ENCODE measurements around the gene AVPR1B. TPM values are rescaled to one million over a fixed set of nuclear protein-coding genes. Genes with fewer than 3 reads are reported as not detected.

The AVPR1B gene
- total and polyA plus RNA-seq, 9 donors: not detected

GRCh38 chr1:206103979-206104378 lies 13.2 kb downstream of the AVPR1B start:
- TF ChIP-seq CTCF (IDR thresholded peaks at IDR 0.05): no peak
- no peak for TF ChIP-seq EP300 (IDR thresholded peaks at IDR 0.05)
- TF ChIP-seq POLR2A (IDR thresholded peaks at IDR 0.05): no peak
- WGBS, 3 donors: 87 to 91% (median 89%) methylated on average over 10 of the region's 10 CpGs
- Histone ChIP-seq H3K27ac (no peak overlapping the region), H3K4me3 (no peak overlapping the region), H3K27me3 (no peaks in the 10 kb centered on the region), H3K4me1 (ENCODE audit: insufficient read depth) (peaks cover 2% of the 10 kb centered on the region), H3K9me3 (no peaks in the 10 kb centered on the region), H3K36me3 (no peaks in the 10 kb centered on the region)
- DNase-seq: no peak
- intact Hi-C loops (cut with DNase I): no loop called here

GRCh38 chr1:206102292-206102936 lies 14.8 kb downstream of the AVPR1B start:
- intact Hi-C loops (cut with DNase I): no loop called here
- Histone ChIP-seq H3K9me3 (no peaks in the 10 kb centered on the region), H3K27me3 (no peaks in the 10 kb centered on the region), H3K4me1 (ENCODE audit: insufficient read depth) (peaks cover 2% of the 10 kb centered on the region), H3K36me3 (no peaks in the 10 kb centered on the region), H3K4me3 (no peak overlapping the region), H3K27ac (no peak overlapping the region)
- DNase-seq: no peak
- TF ChIP-seq CTCF (IDR thresholded peaks at IDR 0.05) (no peak), EP300 (IDR thresholded peaks at IDR 0.05) (no peak), POLR2A (IDR thresholded peaks at IDR 0.05) (no peak)

DNA sequence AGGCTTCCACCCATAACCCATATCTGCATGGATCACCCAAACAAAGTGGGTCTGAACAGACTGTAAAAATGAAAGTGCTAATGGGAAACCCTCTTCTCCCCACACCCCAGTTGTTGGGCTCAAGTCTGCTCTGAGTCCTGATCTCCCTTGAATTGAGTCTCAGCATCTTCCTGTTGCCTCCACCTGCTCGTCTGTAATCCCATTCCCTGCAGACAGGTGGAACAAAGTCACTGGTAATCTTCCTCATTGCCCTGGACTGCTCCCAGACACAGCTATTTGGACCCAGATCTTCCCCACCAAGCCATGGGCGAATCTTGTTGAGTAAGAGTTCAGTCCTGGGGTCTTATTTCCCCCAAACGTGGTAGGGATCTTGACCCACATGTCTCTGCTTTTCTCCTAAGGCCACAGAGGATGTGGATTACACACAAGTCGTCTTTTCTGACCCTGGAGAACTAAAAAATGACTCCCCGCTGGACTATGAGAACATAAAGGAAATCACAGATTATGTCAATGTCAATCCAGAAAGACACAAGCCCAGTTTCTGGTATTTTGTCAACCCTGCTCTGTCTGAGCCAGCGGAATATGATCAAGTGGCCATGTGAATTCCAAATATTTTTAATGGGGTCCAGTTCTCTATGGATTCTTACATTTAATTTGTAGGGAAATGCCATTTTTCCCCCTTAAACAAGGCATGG lies 15.7 kb downstream of the AVPR1B start:
- Histone ChIP-seq H3K9me3 (no peaks in the 10 kb centered on the region), H3K27me3 (no peaks in the 10 kb centered on the region), H3K36me3 (no peaks in the 10 kb centered on the region), H3K4me3 (no peak overlapping the region), H3K27ac (no peak overlapping the region), H3K4me1 (ENCODE audit: insufficient read depth) (peaks cover 2% of the 10 kb centered on the region)
- TF ChIP-seq CTCF (IDR thresholded peaks at IDR 0.05): no peak
- TF ChIP-seq POLR2A (IDR thresholded peaks at IDR 0.05): no peak
- TF ChIP-seq EP300 (IDR thresholded peaks at IDR 0.05): no peak
- 79 to 92% (median 88%) methylated on average over 6 of the region's 6 CpGs for WGBS, 3 donors
- intact Hi-C loops (cut with DNase I): no loop called here
- no peak for DNase-seq

- Histone ChIP-seq H3K9me3 (no peaks in the 10 kb centered on the region), H3K27me3 (no peaks in the 10 kb centered on the region), H3K36me3 (no peaks in the 10 kb centered on the region), H3K27ac (no peak overlapping the region), H3K4me1 (ENCODE audit: insufficient read depth) (no peaks in the 10 kb centered on the region), H3K4me3 (no peak overlapping the region)
- intact Hi-C loops (cut with DNase I): no loop called here
- no peak for DNase-seq
- 81 to 100% (median 91%) methylated on average over 1 of the region's 1 CpG for WGBS, 3 donors
- no peak for TF ChIP-seq EP300 (IDR thresholded peaks at IDR 0.05)
- TF ChIP-seq CTCF (IDR thresholded peaks at IDR 0.05): no peak
- TF ChIP-seq POLR2A (IDR thresholded peaks at IDR 0.05): no peak
Observed at GRCh38 chr1:206100226-206100815, 16.9 kb downstream of the AVPR1B start.

Measured in ovary (tissue), 9 donors.